HEK293 (cell line): ENCODE measurements around the gene VMO1.

ENCODE experiments used
- BCL11A ChIP-seq: fragments of 450-650 bp; formaldehyde crosslinking; IDR thresholded peaks from 2 replicates; pipeline ENCODE4 v1.5.1; 2016; ENCODE audit warnings: low read depth, missing biosample characterization, missing genetic modification characterization
- BCL6B ChIP-seq: fragments of 450-650 bp; formaldehyde crosslinking; IDR thresholded peaks from 2 replicates; pipeline ENCODE4 v1.5.1; 2017; ENCODE audit warnings: missing biosample characterization, missing genetic modification characterization
- CTCF ChIP-seq: fragments of 450-650 bp; formaldehyde crosslinking; IDR thresholded peaks from 2 replicates; pipeline ENCODE4 v1.5.1; 2016; ENCODE audit warnings: missing biosample characterization, missing genetic modification characterization
- FEZF1 ChIP-seq: fragments of 450-650 bp; formaldehyde crosslinking; IDR thresholded peaks from 2 replicates; pipeline ENCODE4 v1.5.1; 2016; ENCODE audit warnings: missing biosample characterization, missing genetic modification characterization
- GLI2 ChIP-seq: fragments of 450-650 bp; formaldehyde crosslinking; IDR thresholded peaks from 2 replicates; pipeline ENCODE4; 2017; ENCODE audit warnings: missing biosample characterization, missing genetic modification characterization, low read depth, borderline replicate concordance
- GLI4 ChIP-seq: fragments of 450-650 bp; formaldehyde crosslinking; IDR thresholded peaks from 2 replicates; pipeline ENCODE4 v1.5.1; 2016; ENCODE audit warnings: missing biosample characterization, missing genetic modification characterization
- KLF10 ChIP-seq: fragments of 450-650 bp; IDR thresholded peaks from 2 replicates; pipeline ENCODE4 v1.5.1; 2018; ENCODE audit warnings: missing biosample characterization, mild to moderate bottlenecking, missing genetic modification characterization
- KLF16 ChIP-seq: fragments of 450-650 bp; formaldehyde crosslinking; IDR thresholded peaks from 2 replicates; pipeline ENCODE4 v1.5.1; 2017; ENCODE audit warnings: missing biosample characterization, missing genetic modification characterization
- KLF17 ChIP-seq: fragments of 450-650 bp; formaldehyde crosslinking; IDR thresholded peaks from 2 replicates; pipeline ENCODE4 v1.5.1; 2016; ENCODE audit warnings: missing biosample characterization, missing genetic modification characterization
- PRDM4 ChIP-seq: fragments of 450-650 bp; formaldehyde crosslinking; IDR thresholded peaks from 2 replicates; pipeline ENCODE4 v1.5.1; 2017; ENCODE audit warnings: missing biosample characterization, missing genetic modification characterization
- RBAK ChIP-seq: fragments of 450-650 bp; formaldehyde crosslinking; IDR thresholded peaks from 2 replicates; pipeline ENCODE4 v1.5.1; 2016; ENCODE audit warnings: missing biosample characterization, missing genetic modification characterization
- SCRT1 ChIP-seq: fragments of 450-650 bp; formaldehyde crosslinking; IDR thresholded peaks from 2 replicates; pipeline ENCODE4 v1.5.1; 2016; ENCODE audit warnings: missing biosample characterization, missing genetic modification characterization, borderline replicate concordance
- SETDB1 ChIP-seq: IDR thresholded peaks from one replicate; pipeline ENCODE4 v1.6.1; 2017; ENCODE audit warnings: mild to moderate bottlenecking, low read length, moderate library complexity, mixed read lengths; ENCODE audit not compliant: insufficient read length
- SP2 ChIP-seq: fragments of 450-650 bp; formaldehyde crosslinking; IDR thresholded peaks from 2 replicates; pipeline ENCODE4 v1.5.1; 2016; ENCODE audit warnings: missing biosample characterization, missing genetic modification characterization
- YY2 ChIP-seq: fragments of 450-650 bp; formaldehyde crosslinking; IDR thresholded peaks from 2 replicates; pipeline ENCODE4 v1.5.1; 2016; ENCODE audit warnings: missing biosample characterization, missing genetic modification characterization
- ZBTB17 ChIP-seq: fragments of 450-650 bp; formaldehyde crosslinking; IDR thresholded peaks from 2 replicates; pipeline ENCODE4 v1.5.1; 2016; ENCODE audit warnings: missing biosample characterization, missing genetic modification characterization
- ZBTB21 ChIP-seq: fragments of 450-650 bp; formaldehyde crosslinking; IDR thresholded peaks from 2 replicates; pipeline ENCODE4 v1.5.1; 2017; ENCODE audit warnings: missing biosample characterization, missing genetic modification characterization
- ZFP69B ChIP-seq: fragments of 450-650 bp; formaldehyde crosslinking; IDR thresholded peaks from 2 replicates; pipeline ENCODE4 v1.5.1; 2016; ENCODE audit warnings: missing biosample characterization, missing genetic modification characterization
- ZNF121 ChIP-seq: fragments of 450-650 bp; formaldehyde crosslinking; IDR thresholded peaks from 2 replicates; pipeline ENCODE4 v1.5.1; 2016; ENCODE audit warnings: missing biosample characterization, missing genetic modification characterization
- ZNF140 ChIP-seq: fragments of 450-650 bp; formaldehyde crosslinking; IDR thresholded peaks from 2 replicates; pipeline ENCODE4 v1.5.1; 2016; ENCODE audit warnings: missing biosample characterization, missing genetic modification characterization
- ZNF174 ChIP-seq: fragments of 450-650 bp; formaldehyde crosslinking; IDR thresholded peaks from 2 replicates; pipeline ENCODE4 v1.5.0; 2017; ENCODE audit warnings: missing biosample characterization, mild to moderate bottlenecking, missing genetic modification characterization
- ZNF175 ChIP-seq: fragments of 450-650 bp; formaldehyde crosslinking; IDR thresholded peaks from 2 replicates; pipeline ENCODE4 v1.5.1; 2016; ENCODE audit warnings: missing biosample characterization, missing genetic modification characterization
- ZNF23 ChIP-seq: fragments of 450-650 bp; formaldehyde crosslinking; IDR thresholded peaks from 2 replicates; pipeline ENCODE4 v1.5.1; 2016; ENCODE audit warnings: missing biosample characterization, missing genetic modification characterization, borderline replicate concordance
- ZNF292 ChIP-seq: fragments of 450-650 bp; formaldehyde crosslinking; IDR thresholded peaks from 2 replicates; pipeline ENCODE4 v1.5.1; 2016; ENCODE audit warnings: low read depth, missing biosample characterization, missing genetic modification characterization, borderline replicate concordance
- ZNF311 ChIP-seq: fragments of 450-650 bp; formaldehyde crosslinking; IDR thresholded peaks from 2 replicates; pipeline ENCODE4 v1.5.1; 2017; ENCODE audit warnings: missing biosample characterization, missing genetic modification characterization, borderline replicate concordance
- ZNF433 ChIP-seq: fragments of 450-650 bp; formaldehyde crosslinking; IDR thresholded peaks from 2 replicates; pipeline ENCODE4 v1.5.1; 2016; ENCODE audit warnings: missing biosample characterization, missing genetic modification characterization, low read depth
- ZNF473 ChIP-seq: fragments of 450-650 bp; formaldehyde crosslinking; IDR thresholded peaks from 2 replicates; pipeline ENCODE4 v1.5.1; 2017; ENCODE audit warnings: missing biosample characterization, missing genetic modification characterization
- ZNF596 ChIP-seq: fragments of 450-650 bp; IDR thresholded peaks from 2 replicates; pipeline ENCODE4 v1.5.0; 2018; ENCODE audit warnings: missing biosample characterization, mild to moderate bottlenecking, missing genetic modification characterization, moderate library complexity
- ZNF664 ChIP-seq: fragments of 450-650 bp; formaldehyde crosslinking; IDR thresholded peaks from 2 replicates; pipeline ENCODE4 v1.5.1; 2016; ENCODE audit warnings: missing biosample characterization, missing genetic modification characterization
- ZNF701 ChIP-seq: fragments of 450-650 bp; formaldehyde crosslinking; IDR thresholded peaks from 2 replicates; pipeline ENCODE4 v1.5.1; 2016; ENCODE audit warnings: missing biosample characterization, missing genetic modification characterization
- ZNF747 ChIP-seq: fragments of 450-650 bp; formaldehyde crosslinking; IDR thresholded peaks from 2 replicates; pipeline ENCODE4 v1.5.1; 2016; ENCODE audit warnings: missing biosample characterization, missing genetic modification characterization
- ZNF777 ChIP-seq: fragments of 450-650 bp; formaldehyde crosslinking; IDR thresholded peaks from 2 replicates; pipeline ENCODE4 v1.5.1; 2017; ENCODE audit warnings: missing biosample characterization, missing genetic modification characterization, borderline replicate concordance
- ZNF785 ChIP-seq: fragments of 450-650 bp; formaldehyde crosslinking; IDR thresholded peaks from 2 replicates; pipeline ENCODE4 v1.5.1; 2016; ENCODE audit warnings: missing biosample characterization, missing genetic modification characterization
- ZNF837 ChIP-seq: fragments of 450-650 bp; formaldehyde crosslinking; IDR thresholded peaks from 2 replicates; pipeline ENCODE4 v1.5.1; 2016; ENCODE audit warnings: missing biosample characterization, missing genetic modification characterization
- ZNF843 ChIP-seq: fragments of 450-650 bp; formaldehyde crosslinking; IDR thresholded peaks from 2 replicates; pipeline ENCODE4 v1.5.1; 2016; ENCODE audit warnings: missing biosample characterization, missing genetic modification characterization
- ZXDB ChIP-seq: fragments of 450-650 bp; formaldehyde crosslinking; IDR thresholded peaks from 2 replicates; pipeline ENCODE4 v1.5.1; 2016; ENCODE audit warnings: missing biosample characterization, missing genetic modification characterization

VMO1 gene

GRCh38 chr17:4739122-4740024, 46.8 kb downstream of the VMO1 start, which contains the start of the genes CXCL16 and ZMYND15 (continued):
- no peak for TF ChIP-seq GLI2
- no peak for TF ChIP-seq ZNF785 (tag by site-specific recombination)
- peak; percentile 12; the same call in 1 of the 2 replicates for TF ChIP-seq ZNF121 (tag by site-specific recombination)
- no peak for TF ChIP-seq BCL11A (tag by site-specific recombination)
- no peak for TF ChIP-seq ZNF701 (tag by site-specific recombination)
- TF ChIP-seq ZNF140 (tag by site-specific recombination): no peak
- TF ChIP-seq GLI4 (tag by site-specific recombination): no peak
- TF ChIP-seq YY2 (tag by site-specific recombination): no peak
- no peak for TF ChIP-seq ZNF311 (tag by site-specific recombination)
- peak; percentile 89 for TF ChIP-seq ZBTB17 (tag by site-specific recombination)
- no peak for TF ChIP-seq ZNF175
- no peak for TF ChIP-seq KLF16 (tag by site-specific recombination)
- no peak for TF ChIP-seq ZNF747 (tag by site-specific recombination)
- no peak for TF ChIP-seq CTCF (tag by site-specific recombination)
- no peak for TF ChIP-seq SETDB1
- TF ChIP-seq ZNF174 (tag by site-specific recombination): no peak
- TF ChIP-seq PRDM4 (tag by site-specific recombination): no peak
- TF ChIP-seq ZNF473: no peak
- no peak for TF ChIP-seq ZNF664 (tag by site-specific recombination)
- no peak for TF ChIP-seq ZBTB21
- TF ChIP-seq ZXDB: no peak
- no peak for TF ChIP-seq ZNF433 (tag by site-specific recombination)
- TF ChIP-seq ZFP69B (tag by site-specific recombination): 0 out of 2 replicates have a peak, but pooled peaks have one; percentile 19
- no peak for TF ChIP-seq SCRT1
- TF ChIP-seq ZNF292 (tag by site-specific recombination): no peak
- no peak for TF ChIP-seq KLF17 (tag by site-specific recombination)
- TF ChIP-seq RBAK (tag by site-specific recombination): no peak
- no peak for TF ChIP-seq KLF10 (tag by site-specific recombination)
- TF ChIP-seq ZNF837 (tag by site-specific recombination): no peak
- no peak for TF ChIP-seq BCL6B (tag by site-specific recombination)
- TF ChIP-seq ZNF777 (tag by site-specific recombination): peak; percentile 93; the same call in 1 of the 2 replicates
- peak; percentile 33; the same call in 1 of the 2 replicates for TF ChIP-seq SP2 (tag by site-specific recombination)
- no peak for TF ChIP-seq ZNF596 (tag by site-specific recombination)
- TF ChIP-seq ZNF843 (tag by site-specific recombination): 0 out of 2 replicates have a peak, but pooled peaks have one; percentile 22
- TF ChIP-seq ZNF23 (tag by site-specific recombination): no peak
- TF ChIP-seq FEZF1 (tag by site-specific recombination): no peak
